Umbilical cord (tissue), 2 donors: Measurements from ENCODE around the gene EPHB4. TPM values are rescaled to one million over a fixed set of nuclear protein-coding genes. Genes with fewer than 3 reads are reported as not detected.
A peak's percentile ranks its signal among the peaks of the same experiment; 100 is the strongest.
"Not testable (repeated sequence)": the region's sequence is repeated elsewhere in the genome, so short reads cannot be mapped to it uniquely, and the experiment has no call there.

Experiments
- DNase-seq: peaks from one replicate; pipeline ENCODE4 v3.0.0-alpha.2; 2015; ENCODE audit warnings: low spot score
- total RNA-seq: library from RNA; depleted of rRNA; stranded (reverse); fragments of >200 nt; gene quantifications from one replicate; pipeline ENCODE4 v1.2.3, GENCODE V29; 2014; ENCODE audit warnings: low replicate concordance; ENCODE audit not compliant: insufficient read depth

The EPHB4 gene
- total RNA-seq, 1 donor from 2014 or later: 97.3 TPM

- DNase-seq: no peak
Observed at GRCh38 chr7:100791881-100792666, 35.2 kb downstream of the EPHB4 start.

DNA sequence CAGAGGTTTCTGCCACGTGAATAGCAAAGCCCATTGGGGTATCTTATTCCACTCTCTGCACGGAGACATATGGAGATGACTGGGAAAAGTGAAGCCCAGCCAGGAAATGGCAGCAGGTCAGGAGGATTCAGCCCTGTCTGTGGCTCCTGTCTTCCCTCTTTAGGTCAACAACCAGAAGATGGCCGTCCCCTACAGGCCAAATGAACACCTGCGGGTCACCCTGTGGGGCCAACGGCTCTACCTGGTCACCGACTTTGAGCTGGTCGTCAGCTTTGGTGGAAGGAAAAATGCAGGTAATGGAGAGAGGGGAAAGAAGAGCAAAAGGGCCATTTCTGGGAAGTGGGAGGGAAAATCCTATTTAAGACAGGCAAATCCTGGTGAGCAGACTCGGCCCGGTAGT, 38.3 kb downstream of the EPHB4 start:
- no peak for DNase-seq

- no peak for DNase-seq
Observed at GRCh38 chr7:100786323-100786722, 41.0 kb downstream of the EPHB4 start.

DNA sequence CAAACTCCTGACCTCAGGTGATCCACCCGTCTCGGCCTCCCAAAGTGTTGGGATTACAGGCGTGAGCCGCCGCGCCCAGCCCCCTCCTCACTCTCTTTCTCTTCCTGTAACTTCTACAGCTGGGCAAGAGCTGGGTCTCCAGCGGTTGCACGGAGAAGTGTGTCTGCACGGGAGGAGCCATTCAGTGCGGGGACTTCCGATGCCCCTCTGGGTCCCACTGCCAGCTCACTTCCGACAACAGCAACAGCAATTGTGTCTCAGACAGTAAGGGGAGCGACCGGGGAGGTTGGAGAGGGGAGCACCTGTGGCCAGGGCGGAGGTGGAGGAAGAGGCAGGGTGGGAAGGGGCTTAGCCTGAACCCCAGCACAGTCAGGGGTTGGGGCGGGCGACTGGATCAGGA, 41.4 kb downstream of the EPHB4 start:
- DNase-seq: no peak

GRCh38 chr7:100783804-100784203, 43.5 kb downstream of the EPHB4 start:
- no peak for DNase-seq

- DNase-seq: no peak
Observed at GRCh38 chr7:100781255-100781654, 46.1 kb downstream of the EPHB4 start.

DNA sequence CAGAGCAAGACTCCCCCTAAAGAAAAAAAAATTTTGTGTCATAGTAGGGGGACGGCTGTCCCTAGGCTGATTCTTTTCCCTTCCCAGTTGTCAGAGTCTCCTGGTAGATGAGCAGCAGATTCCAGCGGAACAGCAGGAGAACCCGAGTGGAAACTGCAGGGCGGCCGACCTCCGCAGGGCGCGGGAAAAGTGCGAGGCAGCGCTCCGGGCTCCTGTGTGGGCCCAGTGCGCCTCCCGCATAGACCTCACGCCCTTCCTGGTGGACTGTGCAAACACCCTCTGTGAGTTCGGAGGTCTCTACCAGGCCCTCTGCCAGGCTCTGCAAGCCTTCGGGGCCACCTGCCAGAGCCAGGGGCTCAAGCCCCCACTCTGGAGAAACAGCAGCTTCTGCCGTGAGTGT, 48.0 kb downstream of the EPHB4 start:
- no peak for DNase-seq

DNA sequence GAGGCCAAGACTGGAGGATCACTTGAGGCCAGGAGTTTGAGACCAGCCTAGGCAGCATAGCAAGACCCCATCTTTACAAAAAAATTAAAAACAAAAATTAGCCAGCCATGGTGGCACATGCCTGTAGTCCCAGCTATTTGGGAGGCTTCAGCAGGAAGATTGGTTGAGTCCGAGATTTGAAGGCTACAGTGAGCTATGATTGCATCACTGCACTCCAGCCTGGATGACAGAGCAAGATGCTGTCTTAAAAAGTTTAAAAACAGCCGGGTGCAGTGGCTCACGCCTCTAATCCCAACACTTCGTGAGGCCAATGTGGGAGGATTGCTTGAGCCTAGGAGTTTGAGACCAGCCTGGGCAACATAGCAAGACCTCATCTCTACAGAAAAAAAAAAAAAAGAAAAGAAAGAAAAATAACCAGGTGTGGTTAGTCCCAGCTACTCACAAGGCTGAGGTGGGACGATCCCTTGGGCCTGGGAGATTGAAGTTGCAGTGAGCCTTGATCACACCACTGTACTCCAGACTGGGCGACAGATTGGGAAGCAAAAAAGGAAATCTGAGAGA, 49.2 kb downstream of the EPHB4 start:
- DNase-seq: no peak

- DNase-seq: no peak
Observed at GRCh38 chr7:100773491-100773890, 53.8 kb downstream of the EPHB4 start.

GRCh38 chr7:100768784-100769183, 58.5 kb downstream of the EPHB4 start:
- no peak for DNase-seq

DNA sequence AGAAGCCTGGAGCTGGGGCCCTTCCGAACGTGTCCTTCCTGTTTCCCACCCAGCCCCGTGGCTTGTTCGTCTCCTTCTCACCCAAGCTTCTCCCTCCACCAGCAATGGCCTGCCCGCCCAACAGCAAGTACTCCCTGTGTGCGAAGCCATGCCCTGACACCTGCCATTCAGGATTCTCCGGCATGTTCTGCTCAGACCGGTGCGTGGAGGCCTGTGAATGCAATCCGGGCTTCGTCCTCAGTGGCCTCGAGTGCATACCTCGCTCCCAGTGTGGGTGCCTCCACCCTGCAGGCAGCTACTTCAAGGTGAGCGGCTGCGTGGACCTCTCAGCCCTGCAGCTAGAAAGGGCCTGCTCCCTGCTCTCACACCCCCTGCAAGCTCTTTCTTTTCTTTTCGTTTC, 62.1 kb downstream of the EPHB4 start:
- no peak for DNase-seq

DNA sequence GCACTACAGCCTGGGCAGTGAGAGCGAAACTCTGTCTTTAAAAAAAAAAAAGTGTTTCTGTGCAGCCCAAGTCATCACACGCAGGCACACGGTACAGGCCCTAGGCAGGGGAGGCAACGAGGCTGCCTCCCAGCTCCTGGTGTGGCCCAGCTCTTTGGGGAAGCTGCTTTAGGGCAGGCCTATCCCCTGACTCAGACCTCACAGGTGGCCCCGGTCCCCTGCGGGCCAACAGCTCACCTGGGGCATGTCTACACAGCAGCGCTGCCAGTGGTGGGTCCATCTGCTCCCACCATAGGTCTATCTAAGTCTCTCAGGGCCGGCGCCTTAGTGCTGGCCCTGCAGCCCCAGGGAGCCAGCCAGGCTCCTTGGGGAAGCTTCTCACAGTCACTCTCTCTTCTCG, 62.5 kb downstream of the EPHB4 start:
- no peak for DNase-seq

- DNase-seq: no peak
Observed at GRCh38 chr7:100763556-100764140, 63.7 kb downstream of the EPHB4 start.

- not testable (repeated sequence) for DNase-seq
Observed at GRCh38 chr7:100762841-100763240, 64.5 kb downstream of the EPHB4 start.

GRCh38 chr7:100759357-100760171, 67.8 kb downstream of the EPHB4 start:
- no peak for DNase-seq

DNA sequence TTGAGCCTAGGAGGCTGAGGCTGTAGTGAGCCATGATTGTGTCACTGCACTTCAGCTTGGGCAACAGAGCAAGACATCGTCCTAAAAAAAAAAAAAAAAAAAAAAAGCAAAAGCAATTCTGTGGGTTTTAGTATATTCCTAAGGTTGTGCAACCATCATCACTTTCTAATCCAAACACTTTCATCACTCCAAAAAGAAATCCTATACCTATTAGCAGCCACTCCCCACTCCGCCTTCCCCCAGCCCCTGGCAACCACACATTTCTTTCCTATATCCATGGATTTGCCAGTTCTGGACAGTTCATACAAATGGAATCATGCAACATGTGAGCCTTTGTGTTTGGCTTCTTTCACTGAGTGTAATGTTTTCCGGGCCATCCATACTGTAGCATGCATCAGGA, 73.6 kb downstream of the EPHB4 start:
- DNase-seq: peak; percentile 8

- no peak for DNase-seq
Observed at GRCh38 chr7:100752994-100753393, 74.3 kb downstream of the EPHB4 start.

Other genes with a start within 250 kb of the EPHB4 start
- gene LRCH4, start 241.4 kb downstream of the EPHB4 start, total RNA-seq: 30.6 TPM
- gene FBXO24, start 241.2 kb downstream of the EPHB4 start, total RNA-seq: not detected
- gene PCOLCE, start 225.2 kb downstream of the EPHB4 start, total RNA-seq: 101 TPM
- gene MOSPD3, start 215.0 kb downstream of the EPHB4 start, total RNA-seq: 7.2 TPM
- 2.4 TPM for gene TFR2, start 186.0 kb downstream of the EPHB4 start, total RNA-seq
- not detected for gene ACTL6B, start 171.1 kb downstream of the EPHB4 start, total RNA-seq
- gene GNB2, start 153.8 kb downstream of the EPHB4 start, total RNA-seq: 60.9 TPM
- 14.9 TPM for gene GIGYF1, start 133.3 kb downstream of the EPHB4 start, total RNA-seq
- 20.7 TPM for gene POP7, start 121.4 kb downstream of the EPHB4 start, total RNA-seq
- not detected for gene EPO, start 107.1 kb downstream of the EPHB4 start, total RNA-seq
- not detected for gene ZAN, start 93.9 kb downstream of the EPHB4 start, total RNA-seq
- gene SLC12A9, start 25.2 kb upstream of the EPHB4 start, total RNA-seq: 20.7 TPM
- 45.5 TPM for gene TRIP6, start 39.9 kb upstream of the EPHB4 start, total RNA-seq
- 15.6 TPM for gene SRRT, start 47.6 kb upstream of the EPHB4 start, total RNA-seq
- 3.1 TPM for gene UFSP1, start 62.2 kb upstream of the EPHB4 start, total RNA-seq
- not detected for gene ACHE, start 68.4 kb upstream of the EPHB4 start, total RNA-seq
- 2.2 TPM for gene MUC3A, start 122.0 kb upstream of the EPHB4 start, total RNA-seq
- gene MUC12, start 142.0 kb upstream of the EPHB4 start, total RNA-seq: 2.9 TPM
- gene MUC17, start 192.6 kb upstream of the EPHB4 start, total RNA-seq: 1.7 TPM